Upper lobe of left lung (tissue), 4 donors: ENCODE data around the gene HYAL1.

Experiments
- CTCF ChIP-seq, 6 experiments: fragments of 450-650 bp in 4 of 6; fragments of 200-600 bp in 2 of 6; sonication (generic) in 2 of 6; IDR thresholded peaks; one replicate each; pipeline ENCODE4 v1.5.1; 2016 to 2019; ENCODE audit warnings: antibody characterized with exemption in 6 of 6
- EP300 ChIP-seq, 4 donors: sonication (generic); formaldehyde crosslinking; IDR thresholded peaks; one replicate each; pipeline ENCODE4 v1.5.1; 2017; ENCODE audit warnings: antibody characterized with exemption in 4 of 4, control low read depth in 2 of 4
- POLR2A ChIP-seq, 4 donors: fragments of 450-650 bp; IDR thresholded peaks; one replicate each; pipeline ENCODE4 v1.5.1; 2016 to 2017; ENCODE audit warnings: antibody characterized with exemption in 4 of 4, mild to moderate bottlenecking in 2 of 4
- POLR2AphosphoS5 ChIP-seq, 2 donors: sonication (generic); formaldehyde crosslinking; IDR thresholded peaks; one replicate each; pipeline ENCODE4 v1.5.1; 2017; ENCODE audit warnings: antibody characterized with exemption in 2 of 2

- TF ChIP-seq CTCF (IDR thresholded peaks at IDR 0.05): peak in 2 of 6 experiments; percentile 8 to 19
- peak; percentile 49 to 52 for TF ChIP-seq POLR2AphosphoS5 (IDR thresholded peaks at IDR 0.05)
- TF ChIP-seq POLR2A (IDR thresholded peaks at IDR 0.05): peak in 2 of 4 donors; percentile 39 to 90
- no peak for TF ChIP-seq EP300 (IDR thresholded peaks at IDR 0.05)
These were observed 37.3 kb upstream of the HYAL1 start, which contains the start of gene RASSF1 for GRCh38 chr3:50340448-50341329.
